ENCODE data around the gene WDR59.

WDR59 gene

DNA sequence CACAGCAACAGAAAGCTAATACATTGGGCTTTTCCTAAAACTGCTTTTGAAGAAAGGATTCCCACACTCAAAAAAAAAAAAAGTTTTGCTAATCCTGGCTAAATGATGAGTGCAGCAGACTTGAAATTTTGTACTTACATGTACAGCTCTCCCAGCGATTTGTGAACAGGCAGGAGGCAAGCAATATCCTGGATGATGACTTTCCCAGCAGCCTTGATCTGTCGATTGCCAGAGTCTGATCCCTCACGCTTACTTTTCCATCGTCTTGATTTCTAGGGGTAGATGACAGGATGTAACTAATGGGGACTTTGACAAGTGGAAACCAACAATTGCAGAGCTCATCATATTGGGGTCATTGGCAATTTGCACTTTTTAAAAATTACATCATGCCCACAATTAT is 91.4 kb downstream of the WDR59 start:
- H3K27ac Mint-ChIP-seq = no peak overlapping the region
- no peaks in the 10 kb centered on the region for H3K27me3 Mint-ChIP-seq
- H3K36me3 Mint-ChIP-seq = peaks cover 42% of the 10 kb centered on the region
- no peaks in the 10 kb centered on the region for H3K9me3 Mint-ChIP-seq
- ATAC-seq (ENCODE audit: low read depth) (no peak), DNase-seq (ENCODE audit: low spot score in 2 of 2) (no peak)
- H3K4me1 Mint-ChIP-seq = no peaks in the 10 kb centered on the region
- H3K4me3 Mint-ChIP-seq = no peak overlapping the region

DNA sequence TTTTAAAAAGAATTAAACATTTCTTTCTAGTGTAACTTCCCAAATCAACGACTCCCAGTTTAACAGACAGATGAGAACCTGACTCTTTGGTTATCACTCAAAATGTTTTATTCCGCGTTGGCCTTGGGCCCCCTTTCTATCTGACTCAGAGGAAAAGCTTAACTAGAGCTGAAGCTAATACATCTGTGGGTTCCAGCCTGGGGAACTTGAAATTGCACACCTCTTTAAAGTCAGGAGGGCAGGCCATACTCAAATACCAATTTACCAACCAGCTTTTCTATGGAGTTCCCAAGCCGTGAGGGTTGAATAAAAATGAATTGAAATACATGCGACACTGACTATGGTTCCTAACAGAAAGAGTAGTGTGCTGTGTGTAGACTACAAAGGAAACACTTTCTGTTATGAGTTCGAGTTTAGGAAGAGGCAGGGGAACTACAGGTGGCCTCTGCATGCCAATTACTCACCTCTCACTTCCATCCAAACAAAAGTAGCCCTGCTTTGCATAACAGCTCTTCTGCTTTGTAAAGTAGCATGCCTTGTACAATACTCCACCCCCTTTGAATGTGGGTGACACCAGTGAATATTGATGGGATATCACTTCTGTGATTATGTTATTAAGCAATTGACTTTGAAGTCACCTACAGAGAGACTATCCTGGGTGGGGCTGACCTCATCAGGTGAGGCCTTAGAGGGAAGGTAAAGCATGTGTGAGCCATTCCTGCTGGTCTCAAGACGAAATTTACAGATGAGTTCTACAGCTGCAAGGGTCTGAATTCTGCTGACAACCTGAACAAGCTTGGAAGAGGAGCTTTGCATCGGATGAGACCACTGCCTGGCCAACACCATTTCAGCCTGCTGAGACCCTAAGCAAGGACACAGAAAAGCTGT is 92.1 kb downstream of the WDR59 start:
- Mint-ChIP-seq H3K27ac (no peak overlapping the region), H3K9me3 (no peaks in the 10 kb centered on the region), H3K27me3 (no peaks in the 10 kb centered on the region), H3K36me3 (peaks cover 41% of the 10 kb centered on the region), H3K4me1 (no peaks in the 10 kb centered on the region), H3K4me3 (no peak overlapping the region)
- no peak for ATAC-seq (ENCODE audit: low read depth)
- DNase-seq (ENCODE audit: low spot score in 2 of 2) = no peak

DNA sequence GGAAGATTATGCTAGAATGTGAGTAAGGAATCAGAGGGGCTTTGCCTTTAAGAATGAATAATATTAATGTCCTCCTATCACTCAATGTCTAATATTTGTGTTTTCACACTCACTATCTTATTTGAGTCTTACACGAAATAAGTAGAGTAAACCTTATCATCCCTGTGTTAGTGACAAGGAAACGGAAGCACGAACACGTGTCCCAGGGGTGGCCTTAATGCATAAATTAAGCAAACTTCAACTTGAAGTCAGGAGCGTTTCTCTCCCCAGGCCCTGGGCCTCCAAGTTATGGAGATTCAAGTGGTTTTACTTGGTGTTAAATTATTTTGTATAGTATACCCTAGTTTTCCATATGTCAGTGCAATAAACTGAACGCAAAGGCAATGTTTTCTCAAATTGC is 96.0 kb downstream of the WDR59 start:
- no peaks in the 10 kb centered on the region for H3K27me3 Mint-ChIP-seq
- peaks cover 48% of the 10 kb centered on the region for H3K36me3 Mint-ChIP-seq
- H3K27ac Mint-ChIP-seq = peak overlapping the region; percentile 35
- no peaks in the 10 kb centered on the region for H3K4me1 Mint-ChIP-seq
- DNase-seq (ENCODE audit: low spot score in 2 of 2) (no peak), ATAC-seq (ENCODE audit: low read depth) (no peak)
- no peak overlapping the region for H3K4me3 Mint-ChIP-seq
- H3K9me3 Mint-ChIP-seq = no peaks in the 10 kb centered on the region

DNA sequence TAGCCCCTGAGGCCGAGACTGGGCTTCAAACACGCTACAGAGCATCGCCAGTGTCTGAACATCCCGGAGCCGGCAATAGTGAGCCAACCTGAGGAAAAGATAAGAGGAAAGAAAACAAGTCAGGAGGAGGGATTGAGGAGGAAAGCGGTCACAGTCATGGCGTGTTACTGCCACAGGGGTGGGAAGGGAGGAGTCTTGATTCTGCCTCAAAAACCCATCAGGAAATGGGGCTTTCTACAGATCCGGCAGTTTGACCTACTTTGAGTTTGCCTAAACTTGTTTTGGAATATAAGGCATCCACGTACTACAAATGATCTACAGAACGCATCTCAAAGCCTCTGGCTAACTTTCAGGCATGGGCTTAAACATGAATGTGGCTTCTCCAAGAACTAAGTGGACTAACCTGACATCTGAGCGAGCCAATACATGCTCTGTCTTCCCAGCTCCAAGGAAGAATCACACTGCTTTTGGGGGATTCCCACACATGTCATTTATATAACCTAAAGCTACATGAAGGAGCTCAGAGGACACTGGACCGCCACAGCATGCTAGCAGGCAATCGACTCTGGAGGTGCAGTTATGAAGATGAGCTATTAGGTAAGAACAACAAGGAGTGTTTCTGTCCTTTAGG is 96.6 kb downstream of the WDR59 start:
- no peak for DNase-seq (ENCODE audit: low spot score in 2 of 2)
- Mint-ChIP-seq H3K36me3 (peaks cover 49% of the 10 kb centered on the region), H3K4me3 (no peak overlapping the region), H3K27me3 (no peaks in the 10 kb centered on the region), H3K4me1 (no peaks in the 10 kb centered on the region), H3K9me3 (no peaks in the 10 kb centered on the region), H3K27ac (peak overlapping the region; percentile 35)
- ATAC-seq (ENCODE audit: low read depth) = no peak

DNA sequence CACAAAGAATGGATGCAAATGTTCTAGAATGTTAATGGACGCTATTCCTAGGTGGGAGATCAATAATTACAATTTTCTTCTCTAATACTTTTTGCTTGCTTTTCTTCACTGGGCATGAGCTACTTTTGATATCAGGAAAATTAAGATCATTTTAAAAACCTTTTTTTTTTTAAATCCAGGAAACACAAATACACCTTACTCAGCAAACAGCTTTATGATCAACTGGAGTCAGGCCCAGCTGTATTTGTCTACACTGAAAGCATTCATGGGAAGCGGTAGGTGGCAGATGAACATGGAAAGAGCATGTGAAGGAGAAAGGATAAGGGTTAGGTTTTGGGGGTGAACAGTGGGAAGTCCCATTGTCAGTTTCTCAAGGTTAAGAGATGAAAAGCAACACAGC is 97.8 kb downstream of the WDR59 start:
- ATAC-seq (ENCODE audit: low read depth) = no peak
- Mint-ChIP-seq H3K36me3 (peaks cover 48% of the 10 kb centered on the region), H3K27ac (no peak overlapping the region)

DNA sequence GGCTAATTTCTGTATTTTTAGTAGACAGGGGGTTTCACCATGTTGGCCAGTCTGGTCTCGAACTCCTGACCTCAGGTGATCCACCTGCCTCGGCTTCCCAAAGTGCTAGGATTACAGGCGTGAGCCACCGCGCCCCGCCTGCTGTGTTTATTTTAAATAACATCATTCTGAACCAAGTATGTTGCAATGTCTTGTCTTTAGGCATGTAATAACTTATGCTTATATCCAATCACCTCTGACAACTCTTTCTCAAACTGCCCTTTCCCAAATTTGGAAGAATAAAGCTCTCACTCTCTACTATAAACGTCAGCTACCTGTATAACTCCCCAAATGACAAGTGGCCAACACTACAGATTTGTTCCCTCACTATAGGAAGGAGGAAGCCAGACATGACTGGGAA is 107.2 kb downstream of the WDR59 start:
- no peaks in the 10 kb centered on the region for H3K27me3 Mint-ChIP-seq
- no peaks in the 10 kb centered on the region for H3K9me3 Mint-ChIP-seq
- ATAC-seq (ENCODE audit: low read depth) = no peak
- peaks cover 29% of the 10 kb centered on the region for H3K36me3 Mint-ChIP-seq
- DNase-seq (ENCODE audit: low spot score in 2 of 2) = no peak
- no peak overlapping the region for H3K27ac Mint-ChIP-seq
- no peaks in the 10 kb centered on the region for H3K4me1 Mint-ChIP-seq
- no peak overlapping the region for H3K4me3 Mint-ChIP-seq

More for the DNA sequence above, 97.8 kb downstream of the WDR59 start:
- Mint-ChIP-seq H3K4me1 (no peaks in the 10 kb centered on the region), H3K27me3 (no peaks in the 10 kb centered on the region), H3K9me3 (no peaks in the 10 kb centered on the region), H3K4me3 (no peak overlapping the region)
- no peak for DNase-seq (ENCODE audit: low spot score in 2 of 2)

DNA sequence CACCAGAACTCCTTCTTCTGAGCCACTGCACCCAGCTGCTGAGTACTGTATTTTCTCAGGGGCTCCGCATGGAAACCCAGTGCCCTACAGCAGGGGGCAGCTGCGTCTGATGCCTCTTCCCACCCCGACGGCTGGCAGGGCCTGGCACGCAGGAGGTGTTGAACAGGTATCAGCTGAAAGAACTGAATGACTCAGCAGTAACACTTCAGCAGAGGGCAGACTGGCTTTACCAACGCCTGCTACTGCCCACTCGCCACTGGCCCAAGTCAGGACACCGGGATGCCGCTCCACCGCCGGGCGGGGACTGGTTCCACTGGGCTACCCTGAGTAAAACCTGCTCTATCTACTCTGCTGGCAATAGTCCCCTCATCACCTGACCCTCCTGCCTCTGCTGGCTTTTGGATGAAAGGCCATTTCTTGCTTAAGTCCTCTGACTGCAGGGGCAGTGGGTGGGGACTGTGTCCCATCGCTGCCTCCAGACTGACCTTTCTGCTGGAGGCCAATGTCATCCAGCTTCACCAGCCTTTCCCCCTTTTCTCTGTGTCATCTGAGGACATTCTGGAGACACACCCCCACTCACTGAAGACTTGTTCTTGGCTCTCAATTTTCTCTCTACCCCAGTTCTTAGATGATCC is 109.9 kb downstream of the WDR59 start:
- H3K4me3 Mint-ChIP-seq = no peak overlapping the region
- peaks cover 26% of the 10 kb centered on the region for H3K36me3 Mint-ChIP-seq
- ATAC-seq (ENCODE audit: low read depth) (no peak), DNase-seq (ENCODE audit: low spot score in 2 of 2) (no peak)
- H3K4me1 Mint-ChIP-seq = no peaks in the 10 kb centered on the region
- no peak overlapping the region for H3K27ac Mint-ChIP-seq
- no peaks in the 10 kb centered on the region for H3K27me3 Mint-ChIP-seq
- no peaks in the 10 kb centered on the region for H3K9me3 Mint-ChIP-seq

DNA sequence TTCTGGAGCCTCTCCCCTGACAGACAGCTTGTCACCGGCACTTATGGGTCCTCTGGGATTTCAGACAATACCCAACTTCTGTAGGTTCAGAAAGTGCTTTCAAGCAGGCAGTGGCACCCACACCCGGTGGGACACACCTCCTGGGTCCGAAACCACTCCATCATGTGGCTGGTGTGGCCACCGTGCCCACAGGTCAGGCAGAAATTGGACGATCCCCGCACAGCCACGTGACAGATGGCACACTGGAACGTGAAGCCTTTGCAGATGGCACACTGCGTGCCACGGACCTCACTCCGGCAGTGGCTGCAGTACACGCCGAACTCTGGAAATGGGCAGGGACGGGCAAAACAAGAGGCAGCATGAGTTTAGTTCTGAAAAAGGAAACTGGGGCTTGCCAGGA is 110.8 kb downstream of the WDR59 start:
- Mint-ChIP-seq H3K4me3 (no peak overlapping the region), H3K4me1 (no peaks in the 10 kb centered on the region), H3K27ac (no peak overlapping the region), H3K9me3 (no peaks in the 10 kb centered on the region), H3K36me3 (peaks cover 26% of the 10 kb centered on the region), H3K27me3 (no peaks in the 10 kb centered on the region)
- no peak for ATAC-seq (ENCODE audit: low read depth)
- DNase-seq (ENCODE audit: low spot score in 2 of 2) = no peak

DNA sequence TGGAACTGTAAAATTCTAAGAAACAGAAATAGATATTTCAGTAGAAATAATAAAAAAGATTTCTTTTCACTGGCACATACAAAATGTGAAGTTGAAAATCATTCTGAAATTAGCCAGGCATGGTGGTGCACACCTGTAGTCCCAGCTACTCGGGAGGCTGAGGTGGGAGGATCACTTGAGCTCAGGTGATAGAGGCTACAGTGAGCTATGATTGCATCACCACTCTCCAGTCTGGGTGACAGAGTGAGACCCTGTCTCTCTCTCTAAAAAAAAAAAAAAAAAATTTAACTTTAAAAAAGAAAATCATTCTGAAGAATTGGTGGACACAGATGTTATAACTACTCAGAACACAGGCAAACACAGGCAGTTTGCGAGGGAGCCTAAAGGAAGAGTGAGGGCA is 112.6 kb downstream of the WDR59 start:
- Mint-ChIP-seq H3K9me3 (no peaks in the 10 kb centered on the region), H3K4me1 (peaks cover 4% of the 10 kb centered on the region), H3K36me3 (peaks cover 23% of the 10 kb centered on the region), H3K27ac (no peak overlapping the region), H3K4me3 (no peak overlapping the region), H3K27me3 (no peaks in the 10 kb centered on the region)
- DNase-seq (ENCODE audit: low spot score in 2 of 2) = no peak
- no peak for ATAC-seq (ENCODE audit: low read depth)

DNA sequence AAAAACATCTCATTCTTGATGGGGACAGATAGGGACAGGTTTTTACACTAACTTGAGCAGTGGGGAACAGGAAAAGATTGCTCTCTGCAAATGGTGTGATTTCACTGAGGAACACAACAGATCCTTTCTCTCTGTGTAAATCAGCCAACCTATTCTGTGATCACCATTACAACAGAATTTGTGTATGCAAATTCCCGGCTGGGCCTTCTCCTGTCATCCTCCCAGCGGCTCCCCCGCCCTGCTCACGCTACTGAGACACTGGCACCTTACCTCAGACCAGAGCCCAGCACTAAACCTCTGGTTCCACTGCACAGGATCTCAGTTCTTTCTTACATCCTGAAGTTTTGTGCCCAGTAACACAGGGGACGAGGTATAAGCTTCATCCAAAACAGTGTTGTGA is 113.3 kb downstream of the WDR59 start:
- H3K4me1 Mint-ChIP-seq = peaks cover 4% of the 10 kb centered on the region
- H3K4me3 Mint-ChIP-seq = no peak overlapping the region
- H3K9me3 Mint-ChIP-seq = no peaks in the 10 kb centered on the region
- no peak for ATAC-seq (ENCODE audit: low read depth)
- H3K27ac Mint-ChIP-seq = no peak overlapping the region
- no peak for DNase-seq (ENCODE audit: low spot score in 2 of 2)
- no peaks in the 10 kb centered on the region for H3K27me3 Mint-ChIP-seq
- peaks cover 20% of the 10 kb centered on the region for H3K36me3 Mint-ChIP-seq

DNA sequence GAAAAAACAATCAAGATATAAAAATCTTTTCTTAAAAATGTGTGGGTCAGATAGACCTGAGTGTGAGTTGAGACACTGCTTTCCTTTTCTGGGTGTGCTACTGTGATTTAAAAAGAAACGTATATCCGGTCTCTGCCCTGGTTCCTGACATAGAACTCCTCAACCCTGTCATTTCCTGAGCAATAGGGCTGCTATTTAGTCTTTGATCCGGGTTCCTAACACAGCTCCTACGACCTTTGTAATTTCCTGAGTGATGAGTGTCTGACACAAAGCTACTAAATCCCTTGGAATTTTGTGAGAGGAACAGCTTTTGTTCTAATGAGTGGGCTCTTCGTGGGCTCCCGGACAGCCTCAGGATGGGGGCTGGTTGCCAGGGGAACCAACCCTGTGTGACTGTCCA is 116.4 kb downstream of the WDR59 start:
- no peak overlapping the region for H3K4me3 Mint-ChIP-seq
- ATAC-seq (ENCODE audit: low read depth) = no peak
- no peak for DNase-seq (ENCODE audit: low spot score in 2 of 2)
- no peak overlapping the region for H3K27ac Mint-ChIP-seq
- H3K9me3 Mint-ChIP-seq = no peaks in the 10 kb centered on the region
- peaks cover 7% of the 10 kb centered on the region for H3K4me1 Mint-ChIP-seq
- peaks cover 6% of the 10 kb centered on the region for H3K36me3 Mint-ChIP-seq
- no peaks in the 10 kb centered on the region for H3K27me3 Mint-ChIP-seq

DNA sequence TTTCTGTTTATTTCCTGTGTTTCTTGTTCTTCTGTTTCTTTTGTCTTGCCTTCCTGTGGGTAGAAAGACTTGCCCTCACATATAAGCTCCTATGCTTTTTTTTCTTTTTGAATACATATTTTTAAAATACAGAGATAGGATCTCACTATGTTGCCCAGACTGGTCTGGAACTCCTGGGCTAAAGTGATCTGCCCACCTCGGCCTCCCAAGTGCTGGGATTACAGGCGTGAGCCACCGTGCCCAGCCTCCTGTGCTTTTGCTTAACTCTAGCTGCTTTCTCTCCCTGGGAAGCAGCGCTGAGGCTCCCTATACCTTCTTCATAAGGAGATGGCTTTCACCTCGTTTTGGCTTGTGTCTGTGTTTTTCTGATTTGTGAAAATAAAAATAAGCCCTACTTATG is 116.9 kb downstream of the WDR59 start:
- Mint-ChIP-seq H3K4me3 (no peak overlapping the region), H3K9me3 (no peaks in the 10 kb centered on the region), H3K4me1 (peaks cover 7% of the 10 kb centered on the region), H3K27ac (no peak overlapping the region), H3K36me3 (peaks cover 4% of the 10 kb centered on the region), H3K27me3 (no peaks in the 10 kb centered on the region)
- no peak for ATAC-seq (ENCODE audit: low read depth)
- DNase-seq (ENCODE audit: low spot score in 2 of 2) = no peak

DNA sequence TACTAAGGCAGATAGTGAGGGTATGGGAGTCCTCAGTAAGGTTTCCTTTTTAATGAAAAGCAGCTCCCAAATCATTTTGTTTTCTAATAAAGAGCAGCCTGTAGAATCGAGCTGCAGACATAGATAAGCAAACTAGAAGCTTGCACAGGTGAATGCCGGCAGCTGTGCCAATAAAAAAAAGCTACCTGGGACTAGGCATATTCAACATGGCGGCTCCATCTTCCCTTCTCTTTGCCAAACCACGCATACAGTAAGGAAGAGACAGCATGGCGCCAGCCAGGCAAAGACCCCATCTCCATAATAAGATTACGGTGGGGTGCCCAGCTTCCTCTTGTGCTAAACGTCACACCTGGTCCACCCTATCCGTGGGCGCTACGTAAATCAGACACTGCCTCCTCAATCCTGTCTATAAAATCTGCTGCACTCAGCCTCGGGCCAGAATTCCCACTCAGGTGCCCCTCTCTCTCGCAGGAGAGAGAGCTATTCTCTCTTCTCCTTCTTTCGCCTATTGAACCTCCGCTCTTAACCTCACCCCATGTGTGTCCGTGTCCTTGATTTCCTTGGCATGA is 117.6 kb downstream of the WDR59 start:
- peaks cover 11% of the 10 kb centered on the region for H3K4me1 Mint-ChIP-seq
- H3K27ac Mint-ChIP-seq = no peak overlapping the region

DNA sequence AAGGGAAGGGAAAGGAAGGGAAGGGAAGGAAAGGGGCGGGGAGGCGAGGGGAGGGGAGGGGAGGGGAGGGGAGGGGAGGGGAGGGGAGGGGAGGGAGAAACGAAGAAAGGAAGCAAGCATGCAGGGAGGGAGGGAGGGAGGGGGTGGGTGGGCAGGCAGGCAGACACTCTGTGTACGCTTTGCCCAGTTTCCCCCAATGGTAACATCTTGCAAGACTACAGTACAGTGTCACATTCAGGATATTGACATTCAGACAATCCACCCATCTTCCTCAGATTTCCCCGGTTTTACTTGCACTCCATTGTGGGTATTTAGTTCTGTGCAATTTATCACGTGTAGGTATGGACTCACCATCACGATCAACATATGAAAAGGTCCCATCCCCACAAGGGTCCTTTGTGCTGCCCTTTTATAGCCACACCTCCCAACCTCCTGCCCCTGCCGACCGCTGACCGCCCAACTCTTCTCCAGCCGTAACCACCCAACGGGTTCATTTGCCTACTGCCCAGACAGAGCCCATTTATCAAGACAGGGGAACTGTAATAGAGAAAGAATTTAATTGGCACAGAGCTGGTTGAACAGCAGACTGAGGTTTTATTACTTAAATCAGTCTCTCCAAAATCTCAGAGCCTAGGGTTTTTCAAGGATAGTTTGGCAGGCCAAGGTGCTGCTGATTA is 118.9 kb downstream of the WDR59 start:
- Mint-ChIP-seq H3K36me3 (no peaks in the 10 kb centered on the region), H3K27me3 (no peaks in the 10 kb centered on the region), H3K27ac (no peak overlapping the region), H3K4me1 (peaks cover 11% of the 10 kb centered on the region), H3K9me3 (no peaks in the 10 kb centered on the region), H3K4me3 (no peak overlapping the region)
- DNase-seq (ENCODE audit: low spot score in 2 of 2) = no peak
- ATAC-seq (ENCODE audit: low read depth) = no peak

More for the DNA sequence above, 117.6 kb downstream of the WDR59 start:
- Mint-ChIP-seq H3K9me3 (no peaks in the 10 kb centered on the region), H3K36me3 (peaks cover 4% of the 10 kb centered on the region), H3K4me3 (no peak overlapping the region), H3K27me3 (no peaks in the 10 kb centered on the region)
- DNase-seq (ENCODE audit: low spot score in 2 of 2) = no peak
- no peak for ATAC-seq (ENCODE audit: low read depth)
